NCI-H2081 treated with DMSO at 0.1 percent for 48 hours (cell line): ENCODE results near the gene HDAC4.

Experiments used
- DNase-seq: peaks from one replicate; lab custom pipeline; 2025; lab: John Stamatoyannopoulos, UW

HDAC4 gene

GRCh38 chr2:239153806-239154591 is 246.8 kb downstream of the HDAC4 start:
- no peak for DNase-seq

DNA sequence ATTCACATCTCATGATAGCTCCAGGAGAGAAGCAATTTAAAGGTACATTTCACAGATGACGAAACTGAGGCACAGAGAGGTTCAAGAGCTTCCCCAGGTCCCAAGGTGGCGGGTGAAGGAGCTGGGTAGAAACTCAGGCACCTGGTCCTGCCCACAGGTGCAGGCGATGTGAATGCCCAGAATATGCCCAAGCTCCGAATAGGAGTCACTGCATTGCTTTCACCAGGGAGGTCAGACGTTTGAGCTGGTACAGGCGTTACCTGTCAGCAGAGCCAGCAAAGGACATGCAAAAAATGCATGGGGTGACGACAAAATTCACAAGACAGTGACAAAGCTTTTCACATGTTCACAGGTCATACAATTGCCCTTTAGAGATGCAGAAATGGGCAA is 247.9 kb downstream of the HDAC4 start:
- DNase-seq, result no peak

DNA sequence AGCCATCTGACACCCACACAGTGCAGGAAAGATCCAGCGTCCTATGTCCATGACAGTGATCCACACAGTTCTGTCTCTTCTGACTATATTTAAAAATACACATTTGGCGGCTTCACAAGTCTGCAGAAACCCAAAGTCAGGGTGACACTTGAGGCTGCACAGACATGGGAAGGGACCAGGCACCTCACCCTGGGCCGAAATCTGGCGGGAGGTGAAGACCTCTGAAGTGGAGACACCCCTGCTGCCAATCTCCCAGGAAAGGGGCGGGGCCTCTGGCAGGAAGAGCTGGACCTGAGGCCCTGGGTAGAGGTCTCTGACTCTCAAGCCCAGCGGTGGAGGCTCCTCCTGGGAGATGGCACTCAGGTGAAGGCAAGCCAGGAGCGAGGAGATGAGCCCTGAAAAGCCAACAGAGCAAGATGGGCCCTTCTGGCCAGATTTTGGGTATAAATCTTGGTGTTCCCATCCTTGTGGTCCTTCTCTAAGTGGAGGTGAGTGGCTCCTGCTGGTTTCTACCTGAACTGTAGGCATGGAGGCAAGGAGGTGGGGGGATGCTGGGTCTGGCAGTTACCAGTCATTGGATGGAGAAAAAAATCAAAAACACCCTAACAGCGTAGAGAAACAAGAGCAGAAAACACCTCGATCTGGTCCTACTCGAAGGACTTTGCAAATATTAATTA is 248.4 kb downstream of the HDAC4 start:
- no peak for DNase-seq

- DNase-seq, result no peak
Measured at GRCh38 chr2:239151201-239152131, 249.4 kb downstream of the HDAC4 start.

- DNase-seq, result no peak
Measured at GRCh38 chr2:239150125-239151011, 250.5 kb downstream of the HDAC4 start.

DNA sequence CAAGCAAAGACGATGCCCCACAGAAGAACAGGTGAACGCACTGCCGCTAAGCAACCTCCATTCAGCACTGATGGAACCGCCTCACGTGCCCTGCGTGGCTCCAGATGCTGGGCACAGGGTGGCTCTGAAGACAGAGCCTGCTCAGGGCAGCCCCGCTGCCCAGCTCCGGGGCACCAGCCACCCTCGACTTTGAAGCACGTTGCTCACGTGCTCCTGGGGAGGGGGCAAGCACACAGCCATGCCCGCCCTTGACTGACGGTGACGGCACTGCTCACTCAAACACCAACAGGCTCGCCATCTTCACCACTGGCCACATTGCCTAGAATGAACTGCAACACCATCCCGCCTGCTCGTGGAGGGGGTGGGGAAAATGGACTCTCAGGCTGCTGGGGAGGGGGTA is 251.3 kb downstream of the HDAC4 start:
- no peak for DNase-seq

DNA sequence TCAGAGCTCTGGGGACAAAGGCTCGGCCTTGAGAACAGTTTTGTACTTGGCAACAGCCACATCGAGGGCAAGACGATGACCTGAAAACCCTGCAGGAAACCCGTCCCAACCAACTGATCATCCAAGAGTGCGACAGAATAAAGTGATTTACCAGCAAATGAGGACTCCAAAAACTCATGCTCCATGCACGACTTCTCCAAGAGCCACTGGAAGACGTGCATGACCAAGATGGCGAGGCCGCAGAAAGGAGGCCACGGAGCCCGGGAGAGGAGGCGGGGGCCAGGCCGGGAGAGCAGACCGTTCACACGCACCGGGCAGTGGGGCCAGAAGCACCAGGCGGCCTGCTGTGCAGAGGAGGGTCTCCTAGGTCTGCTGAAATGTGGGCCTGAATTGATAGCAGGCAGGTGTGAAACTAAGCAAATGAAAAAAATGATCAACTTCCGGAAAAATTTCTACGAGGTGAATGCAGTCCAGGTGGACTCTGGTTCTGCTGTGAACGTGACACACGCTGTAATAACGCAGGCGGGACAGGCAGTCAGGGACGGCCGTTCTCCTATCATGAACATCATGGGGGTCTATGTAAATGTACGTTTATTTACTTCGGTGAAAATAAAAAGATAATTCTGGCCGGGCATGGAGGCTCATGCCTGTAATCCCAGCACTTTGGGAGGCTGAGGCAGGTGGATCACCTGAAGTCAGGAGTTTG is 252.2 kb downstream of the HDAC4 start:
- no peak for DNase-seq

DNA sequence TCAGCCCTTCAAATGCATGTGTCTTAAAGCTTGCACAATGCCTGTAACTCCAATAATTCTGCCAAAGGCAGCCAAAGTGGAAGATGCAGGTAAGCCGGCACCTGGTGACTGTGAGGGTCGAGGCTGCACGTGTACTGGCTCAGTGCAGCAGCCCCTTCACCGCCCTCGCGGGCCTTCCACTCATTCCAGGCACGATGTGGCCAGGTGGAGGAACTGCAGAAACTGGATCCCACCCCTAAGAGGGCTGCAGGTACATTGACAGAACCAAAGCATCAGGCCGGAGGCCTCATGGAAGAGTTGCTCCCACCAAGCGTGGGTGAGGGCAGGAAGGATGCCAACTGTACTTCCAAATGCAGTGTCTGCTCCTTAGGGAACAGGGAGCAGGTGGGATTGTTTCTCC is 253.4 kb downstream of the HDAC4 start:
- no peak for DNase-seq

DNA sequence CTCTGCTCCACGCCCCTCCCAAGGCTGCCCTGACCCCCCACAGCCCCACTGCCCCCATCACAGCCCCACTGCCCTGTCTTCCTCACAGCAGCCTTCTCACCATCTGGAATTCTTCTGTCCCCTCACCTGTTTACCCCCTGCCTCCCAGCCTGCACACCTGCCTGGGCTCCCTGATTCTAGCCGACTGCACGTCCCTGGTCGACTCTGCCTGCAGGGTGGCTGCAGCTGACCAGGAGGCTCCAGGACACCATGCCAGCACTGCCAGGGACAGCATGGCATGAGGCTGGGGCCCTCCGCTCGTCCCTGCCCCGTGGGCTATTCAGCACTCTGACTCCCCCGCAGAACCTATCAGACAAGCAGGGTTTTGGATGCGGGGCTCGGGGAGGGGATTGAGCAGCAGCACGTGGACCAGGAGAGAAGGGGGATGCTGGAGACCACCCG is 254.1 kb downstream of the HDAC4 start:
- DNase-seq, result no peak

GRCh38 chr2:239146011-239146641 is 254.7 kb downstream of the HDAC4 start:
- no peak for DNase-seq

- no peak for DNase-seq
Measured at GRCh38 chr2:239145601-239146000, 255.2 kb downstream of the HDAC4 start.

DNA sequence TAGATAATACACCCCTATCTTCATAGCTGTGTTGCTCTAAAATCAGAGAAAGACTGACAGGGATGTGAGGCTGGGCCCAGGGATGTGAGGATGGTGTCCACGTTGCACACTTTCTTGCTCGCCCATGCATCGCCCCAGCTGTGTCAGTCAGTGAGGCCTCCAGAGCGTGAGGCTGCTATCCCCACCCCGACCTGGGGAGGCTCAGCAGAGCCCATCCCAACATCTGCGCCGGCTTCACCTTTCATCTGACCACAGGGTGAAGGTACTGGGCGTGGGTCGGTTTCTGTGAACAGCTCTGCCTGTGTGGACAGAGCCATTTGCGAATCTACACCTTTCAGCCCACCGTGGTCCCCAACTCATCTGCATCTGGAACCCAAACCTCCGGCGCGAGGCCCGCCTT is 255.7 kb downstream of the HDAC4 start:
- no peak for DNase-seq

GRCh38 chr2:239144713-239144999 is 256.2 kb downstream of the HDAC4 start:
- no peak for DNase-seq

DNA sequence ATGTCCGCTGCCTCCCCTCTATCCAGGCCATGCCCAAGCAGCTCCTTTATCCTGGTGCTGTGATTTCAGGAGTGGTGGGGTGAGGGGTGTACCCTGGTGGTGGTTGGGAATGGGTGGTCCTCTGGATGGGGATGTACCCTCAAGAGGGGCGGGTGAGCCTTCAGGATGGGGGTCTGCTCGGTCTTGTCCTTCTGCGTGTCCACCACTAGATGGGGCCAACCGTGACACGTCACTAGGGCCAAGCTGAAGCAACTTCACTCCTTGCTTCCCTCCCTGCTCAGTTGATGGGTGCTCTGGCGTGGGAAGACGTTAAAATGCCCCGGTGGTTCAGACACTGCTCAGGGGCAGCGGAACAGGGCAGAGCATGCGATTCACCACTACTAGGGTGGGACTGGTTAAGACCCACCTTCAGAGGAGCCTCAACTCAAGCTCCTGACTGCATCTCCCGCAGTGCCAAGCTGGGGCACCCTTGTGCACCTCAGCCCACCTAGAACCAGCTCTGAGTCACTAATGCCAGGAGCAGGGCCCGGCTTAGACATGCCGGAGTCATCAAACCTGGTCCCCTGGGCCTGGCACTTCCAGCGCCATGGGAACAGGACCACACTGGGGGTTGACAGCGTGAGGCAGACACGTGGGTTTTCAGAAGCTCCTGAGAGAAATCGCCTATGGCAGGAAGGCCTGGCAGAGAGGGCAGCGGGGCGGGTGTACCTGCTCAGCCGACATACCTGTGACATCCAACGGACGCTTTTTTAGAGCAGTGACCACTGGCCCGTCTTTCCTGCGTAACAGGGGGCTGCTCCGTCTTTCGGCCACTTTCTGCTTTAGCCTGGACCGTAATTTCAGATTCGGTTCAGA is 256.7 kb downstream of the HDAC4 start:
- no peak for DNase-seq

GRCh38 chr2:239142806-239143205 is 258.0 kb downstream of the HDAC4 start:
- DNase-seq, result no peak

DNA sequence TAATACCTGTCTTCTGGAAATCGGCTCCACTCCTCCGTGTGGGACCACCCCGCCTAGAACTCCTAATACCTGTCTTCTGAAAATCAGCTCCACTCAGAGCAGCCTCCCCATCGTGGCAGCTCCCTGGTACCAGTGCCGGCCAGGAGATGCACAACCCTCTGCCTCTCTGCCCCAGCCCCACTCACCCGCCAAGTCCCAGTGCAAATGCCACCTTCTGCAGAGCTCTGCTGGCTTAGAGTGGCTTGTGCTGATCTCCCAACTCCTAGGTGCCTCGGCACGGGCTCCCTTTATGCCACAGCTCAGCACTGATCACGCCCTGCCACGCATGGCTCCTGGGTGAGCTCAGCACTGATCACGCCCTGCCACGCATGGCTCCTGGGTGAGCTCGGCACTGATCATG is 258.5 kb downstream of the HDAC4 start:
- DNase-seq, result no peak

DNA sequence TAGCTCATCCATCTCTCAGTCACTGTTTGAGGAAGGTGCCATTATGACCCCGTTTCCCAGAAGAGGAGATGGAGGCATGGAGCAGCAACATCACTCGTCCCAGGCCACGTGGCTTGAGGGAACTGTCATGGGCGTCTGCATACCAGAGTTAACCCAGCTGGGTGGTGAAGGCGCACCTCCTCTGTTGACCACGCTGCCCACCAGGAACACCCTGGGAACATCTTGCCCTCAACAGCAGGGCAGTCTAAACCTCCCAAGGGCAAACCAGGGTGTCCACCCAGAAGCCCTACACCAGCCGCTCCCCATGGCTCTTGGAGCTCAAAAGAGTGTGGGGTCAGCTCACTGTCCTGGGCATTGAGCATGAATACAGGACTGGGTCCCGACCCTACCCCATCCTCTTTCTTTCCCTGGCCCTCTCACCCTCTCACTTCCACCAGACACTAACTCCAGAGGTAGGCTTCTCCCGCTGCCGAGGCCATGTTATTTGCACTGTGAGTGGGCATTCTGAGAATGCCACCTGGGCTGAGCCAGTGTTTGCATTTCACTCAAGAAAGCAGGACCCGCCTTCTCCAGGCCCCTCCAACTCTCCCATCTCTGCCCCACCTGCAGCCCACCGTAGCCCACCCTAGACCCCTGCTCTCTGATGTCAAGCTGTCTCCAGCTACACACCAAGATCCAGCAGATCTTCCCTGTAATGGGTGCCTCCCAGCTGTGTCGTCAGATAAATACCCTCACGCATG is 259.6 kb downstream of the HDAC4 start:
- DNase-seq, result no peak

DNA sequence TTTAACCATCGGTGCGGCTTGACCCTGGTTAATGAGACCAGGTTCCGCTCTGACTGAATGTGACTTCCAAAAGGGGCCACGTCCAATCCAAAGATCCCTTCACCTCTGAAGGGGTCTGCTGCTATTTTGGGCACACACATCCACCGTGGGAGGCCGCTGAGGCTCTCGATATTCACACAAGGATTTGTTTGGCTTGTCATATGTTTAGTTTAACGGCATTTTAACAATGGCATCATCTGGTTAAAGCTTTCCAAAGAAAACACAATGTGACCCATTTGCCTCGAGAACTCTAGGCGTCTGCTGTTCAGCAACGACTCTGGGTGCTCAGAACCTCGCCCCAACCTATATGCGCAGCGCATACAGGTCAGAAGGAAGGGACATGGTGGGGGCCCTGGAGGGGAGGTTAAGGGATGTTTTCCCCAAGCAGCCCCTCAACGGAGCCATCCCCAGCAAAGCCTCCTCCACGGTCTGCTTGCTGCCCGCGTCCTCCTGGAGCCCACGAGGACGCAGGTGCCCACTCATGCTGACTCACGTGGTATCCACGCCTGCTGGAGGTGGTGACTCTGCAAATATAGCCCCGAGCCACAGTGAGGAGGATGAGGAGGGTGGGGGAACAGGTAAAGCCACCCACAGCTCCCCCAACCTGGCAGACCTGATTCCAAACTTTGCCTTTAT is 260.3 kb downstream of the HDAC4 start:
- no peak for DNase-seq
